PC-3 (cell line): ENCODE results near the gene RHOJ.

Experiments used
- CTCF ChIP-seq: fragments of 300-600 bp; sonication (generic); conservative IDR thresholded peaks from 2 replicates; pipeline ENCODE4 v1.5.1; 2017; ENCODE audit warnings: antibody characterized with exemption, low read depth, mild to moderate bottlenecking, low read length
- EZH2 ChIP-seq: fragments of 300-600 bp; sonication (generic); IDR thresholded peaks from one replicate; pipeline ENCODE4 v1.6.1; 2017; ENCODE audit warnings: antibody characterized with exemption, mild to moderate bottlenecking, low read length; ENCODE audit not compliant: unreplicated experiment
- EZH2phosphoT487 ChIP-seq: fragments of 300-600 bp; sonication (generic); IDR thresholded peaks from 2 replicates; pipeline ENCODE4 v1.6.1; 2018; ENCODE audit warnings: mild to moderate bottlenecking, antibody characterized with exemption, low read length, borderline replicate concordance

DNA sequence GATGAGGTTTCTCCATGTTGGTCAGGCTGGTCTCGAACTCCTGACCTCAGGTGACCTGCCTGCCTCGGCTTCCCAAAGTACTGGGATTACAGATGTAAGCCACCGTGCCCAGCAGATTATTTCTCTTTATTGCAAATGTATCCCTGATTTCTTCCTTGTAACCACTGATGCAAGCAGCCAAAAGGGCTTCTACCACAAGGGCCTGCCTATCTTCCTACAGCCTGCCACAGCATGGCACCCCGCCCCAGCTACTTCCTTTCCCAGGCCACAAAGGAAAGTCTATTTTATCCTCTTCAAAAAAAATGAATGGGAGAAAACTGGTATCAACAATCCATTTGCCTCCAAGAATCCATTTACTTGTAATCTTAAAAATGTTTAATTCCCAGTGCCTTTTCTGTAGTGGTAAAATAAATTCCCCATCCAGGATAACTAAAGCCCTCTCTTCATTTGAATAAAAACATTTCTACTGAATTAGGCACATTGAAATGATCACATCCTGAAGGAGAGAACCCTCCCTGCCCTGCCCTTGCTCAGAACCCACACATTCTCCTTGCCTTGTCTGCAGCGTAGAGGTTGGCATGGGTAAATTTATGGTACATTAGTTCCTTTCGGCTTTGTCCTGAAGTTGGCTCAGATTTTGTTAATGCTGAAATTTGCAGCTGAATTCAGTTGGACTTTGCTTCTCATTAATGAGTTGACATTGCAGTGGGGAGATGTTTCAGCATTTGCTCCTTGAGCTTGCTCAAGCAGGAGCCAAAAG lies 95.3 kb downstream of the RHOJ start:
- TF ChIP-seq CTCF (no peak), EZH2phosphoT487 (no peak), EZH2 (no peak)
